Natural killer cell (primary cell): ENCODE data around the gene DOP1A. TPM values are rescaled to one million over a fixed set of nuclear protein-coding genes. Genes with fewer than 3 reads are reported as not detected.

Experiments used
- ATAC-seq, 3 donors: fragments of 150-1000 bp in 2 of 3; fragments of 200-7000 bp in 1 of 3; cut with Tn5 transposase; 1 replicate in 1 of 3; 2 replicates in 2 of 3; pipeline ENCODE4 v1.10.0; 2021; ENCODE audit warnings: mild to moderate bottlenecking in 2 of 3, moderate library complexity in 2 of 3
- DNase-seq, 2 donors: peaks; one replicate each; pipeline versions ENCODE4 v3.0.0 to v3.0.0-alpha.2; 2013 to 2021; ENCODE audit warnings: mixed read lengths in 1 of 2
- H3K27ac ChIP-seq: one replicate; pipeline ENCODE4 v1.5.1; 2013; ENCODE audit warnings: mild to moderate bottlenecking, low read length
- H3K27me3 ChIP-seq: one replicate; pipeline ENCODE4 v1.6.1; 2013; ENCODE audit warnings: low read length; ENCODE audit not compliant: control insufficient read depth, insufficient read depth
- H3K36me3 ChIP-seq: one replicate; pipeline ENCODE4 v1.6.1; 2013; ENCODE audit warnings: low read length; ENCODE audit not compliant: control insufficient read depth, insufficient read depth
- H3K4me1 ChIP-seq: one replicate; pipeline ENCODE4 v1.6.1; 2013; ENCODE audit warnings: low read length; ENCODE audit not compliant: control insufficient read depth, insufficient read depth
- H3K4me3 ChIP-seq: one replicate; pipeline ENCODE4 v1.5.1; 2013; ENCODE audit warnings: low read length
- H3K9me3 ChIP-seq: one replicate; pipeline ENCODE4 v1.6.1; 2013; ENCODE audit warnings: low read length; ENCODE audit not compliant: control insufficient read depth, insufficient read depth
- H3K27ac Mint-ChIP-seq, 2 donors: one replicate each; pipeline ENCODE4 v1.8.0; 2022; ENCODE audit warnings: mild to moderate bottlenecking in 2 of 2, mixed read lengths in 2 of 2, moderate library complexity in 1 of 2
- H3K27me3 Mint-ChIP-seq, 2 donors: one replicate each; pipeline ENCODE4 v1.8.0; 2022; ENCODE audit warnings: low read depth in 2 of 2, mixed read lengths in 2 of 2
- H3K36me3 Mint-ChIP-seq: one replicate; pipeline ENCODE4 v1.8.0; 2022; ENCODE audit warnings: mixed read lengths
- H3K4me1 Mint-ChIP-seq, 2 donors: one replicate each; pipeline ENCODE4 v1.8.0; 2022; ENCODE audit warnings: mixed read lengths in 2 of 2
- H3K4me3 Mint-ChIP-seq: one replicate; pipeline ENCODE4 v1.8.0; 2022; ENCODE audit warnings: mild to moderate bottlenecking, moderate library complexity, mixed read lengths
- H3K9me3 Mint-ChIP-seq, 2 donors: one replicate each; pipeline ENCODE4 v1.8.0; 2022; ENCODE audit warnings: mixed read lengths in 2 of 2
- CTCF ChIP-seq: fragments of 200-600 bp; IDR thresholded peaks from one replicate; pipeline ENCODE4 v1.8.0; 2022; ENCODE audit warnings: antibody characterized with exemption
- WGBS: methylation state at CpG from one replicate; pipeline ENCODE4 v1.1.7; 2013; ENCODE audit warnings: missing lambda C conversion rate; ENCODE audit not compliant: insufficient coverage; 5-methylcytosine and 5-hydroxymethylcytosine counted together
- intact Hi-C: fragments of 100-400 bp; cut with micrococcal nuclease; formaldehyde crosslinking; loops from one replicate; pipeline ENCODE4 v1.14.2; 2022
- total RNA-seq, 4 donors: library from RNA; stranded (reverse); fragments of 120-200 nt in 1 of 4; gene quantifications; one replicate each; pipeline versions ENCODE4 v1.2.3 to v1.2.4, GENCODE V29; 2013 to 2022

DOP1A gene
- total RNA-seq, 3 donors from 2014 or later (not counting 1 experiment from before 2014, with no cell fraction given): 23.5 to 36.7 (median 30.1) TPM

- Mint-ChIP-seq H3K27ac (no peak overlapping the region), H3K9me3 (no peaks in the 10 kb centered on the region), H3K27me3 (no peaks in the 10 kb centered on the region), H3K36me3 (peaks cover 40% of the 10 kb centered on the region), H3K4me1 (no peaks in the 10 kb centered on the region), H3K4me3 (no peak overlapping the region)
- intact Hi-C loops: no loop called here
- no peak for TF ChIP-seq CTCF
- no peaks in the 10 kb centered on the region for H3K4me1 ChIP-seq
- peaks cover 78% of the 10 kb centered on the region for H3K36me3 ChIP-seq
- 96% methylated on average over 5 of the region's 5 CpGs for WGBS
- H3K9me3 ChIP-seq: no peaks in the 10 kb centered on the region
- no peak overlapping the region for H3K27ac ChIP-seq
- H3K4me3 ChIP-seq: no peak overlapping the region
- ATAC-seq: no peak
- no peaks in the 10 kb centered on the region for H3K27me3 ChIP-seq
- no peak for DNase-seq
These were observed 59.3 kb downstream of the DOP1A start for GRCh38 chr6:83126807-83127206.

GRCh38 chr6:83127258-83127657, 59.8 kb downstream of the DOP1A start:
- no peak for TF ChIP-seq CTCF
- H3K27me3 Mint-ChIP-seq: no peaks in the 10 kb centered on the region
- DNase-seq (no peak), ATAC-seq (no peak)
- Histone ChIP-seq H3K9me3 (no peaks in the 10 kb centered on the region), H3K4me3 (no peak overlapping the region), H3K27ac (no peak overlapping the region), H3K4me1 (no peaks in the 10 kb centered on the region), H3K27me3 (no peaks in the 10 kb centered on the region), H3K36me3 (peaks cover 78% of the 10 kb centered on the region)
- no peak overlapping the region for H3K4me3 Mint-ChIP-seq
- 95% methylated on average over 5 of the region's 5 CpGs for WGBS
- no peaks in the 10 kb centered on the region for H3K9me3 Mint-ChIP-seq
- H3K27ac Mint-ChIP-seq: no peak overlapping the region
- intact Hi-C loops: no loop called here
- H3K4me1 Mint-ChIP-seq: no peaks in the 10 kb centered on the region
- H3K36me3 Mint-ChIP-seq: peaks cover 40% of the 10 kb centered on the region

GRCh38 chr6:83127976-83128375, 60.5 kb downstream of the DOP1A start:
- no peak for TF ChIP-seq CTCF
- H3K4me1 ChIP-seq: no peaks in the 10 kb centered on the region
- intact Hi-C loops: no loop called here

GRCh38 chr6:83132121-83132520, 64.7 kb downstream of the DOP1A start:
- Histone ChIP-seq H3K9me3 (no peaks in the 10 kb centered on the region), H3K27ac (no peak overlapping the region), H3K36me3 (peaks cover 65% of the 10 kb centered on the region), H3K27me3 (no peaks in the 10 kb centered on the region), H3K4me1 (no peaks in the 10 kb centered on the region), H3K4me3 (no peak overlapping the region)
- Mint-ChIP-seq H3K4me3 (no peak overlapping the region), H3K27me3 (no peaks in the 10 kb centered on the region), H3K27ac (no peak overlapping the region), H3K4me1 (no peaks in the 10 kb centered on the region), H3K9me3 (no peaks in the 10 kb centered on the region), H3K36me3 (peaks cover 28% of the 10 kb centered on the region)
- DNase-seq: no peak
- intact Hi-C loops: no loop called here
- WGBS: no CpG with 5 or more reads among the region's 3 CpGs
- no peak for ATAC-seq
- no peak for TF ChIP-seq CTCF

More at GRCh38 chr6:83127976-83128375, 60.5 kb downstream of the DOP1A start:
- H3K27ac ChIP-seq: no peak overlapping the region
- WGBS: 91% methylated on average over 2 of the region's 2 CpGs
- H3K9me3 ChIP-seq: no peaks in the 10 kb centered on the region
- no peak overlapping the region for H3K4me3 ChIP-seq
- no peak for DNase-seq
- Mint-ChIP-seq H3K27me3 (no peaks in the 10 kb centered on the region), H3K9me3 (no peaks in the 10 kb centered on the region), H3K4me1 (no peaks in the 10 kb centered on the region), H3K36me3 (peaks cover 40% of the 10 kb centered on the region), H3K27ac (no peak overlapping the region), H3K4me3 (no peak overlapping the region)
- ATAC-seq: no peak
- H3K36me3 ChIP-seq: peaks cover 74% of the 10 kb centered on the region
- H3K27me3 ChIP-seq: no peaks in the 10 kb centered on the region
